Measurements from ENCODE around the gene CCDC197.

Gene CCDC197

DNA sequence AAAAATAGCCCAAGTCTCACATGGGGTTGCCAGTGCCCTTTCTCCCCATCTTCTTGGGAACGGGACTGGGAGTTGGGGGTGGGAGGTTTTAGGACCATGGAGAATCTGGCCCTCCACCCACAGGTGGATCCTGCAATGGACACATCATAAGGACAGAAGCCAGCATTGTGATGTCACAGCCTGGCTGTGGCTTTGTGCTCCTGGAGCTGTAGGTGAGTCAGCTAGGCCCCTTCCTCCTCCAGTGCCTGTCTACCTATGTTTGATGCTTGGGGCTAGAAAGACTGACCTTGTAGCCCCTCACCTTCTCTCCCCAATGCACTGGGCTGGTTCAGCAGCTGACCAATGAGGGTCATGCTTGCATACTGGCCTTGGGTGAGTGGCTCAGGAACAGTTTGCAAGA is at the start of gene CCDC197:
CCDC197 (plus strand) TSS at position 220 of the 400 bp plus-strand sequence. CDS start 831 bp downstream, outside the sequence.
- DNase-seq: no peak

- DNase-seq: no peak
Measured at GRCh38 chr14:93949511-93950075, 47.5 kb upstream of the CCDC197 start.

- DNase-seq: no peak
Measured at GRCh38 chr14:93950948-93951634, 46.0 kb upstream of the CCDC197 start.

DNA sequence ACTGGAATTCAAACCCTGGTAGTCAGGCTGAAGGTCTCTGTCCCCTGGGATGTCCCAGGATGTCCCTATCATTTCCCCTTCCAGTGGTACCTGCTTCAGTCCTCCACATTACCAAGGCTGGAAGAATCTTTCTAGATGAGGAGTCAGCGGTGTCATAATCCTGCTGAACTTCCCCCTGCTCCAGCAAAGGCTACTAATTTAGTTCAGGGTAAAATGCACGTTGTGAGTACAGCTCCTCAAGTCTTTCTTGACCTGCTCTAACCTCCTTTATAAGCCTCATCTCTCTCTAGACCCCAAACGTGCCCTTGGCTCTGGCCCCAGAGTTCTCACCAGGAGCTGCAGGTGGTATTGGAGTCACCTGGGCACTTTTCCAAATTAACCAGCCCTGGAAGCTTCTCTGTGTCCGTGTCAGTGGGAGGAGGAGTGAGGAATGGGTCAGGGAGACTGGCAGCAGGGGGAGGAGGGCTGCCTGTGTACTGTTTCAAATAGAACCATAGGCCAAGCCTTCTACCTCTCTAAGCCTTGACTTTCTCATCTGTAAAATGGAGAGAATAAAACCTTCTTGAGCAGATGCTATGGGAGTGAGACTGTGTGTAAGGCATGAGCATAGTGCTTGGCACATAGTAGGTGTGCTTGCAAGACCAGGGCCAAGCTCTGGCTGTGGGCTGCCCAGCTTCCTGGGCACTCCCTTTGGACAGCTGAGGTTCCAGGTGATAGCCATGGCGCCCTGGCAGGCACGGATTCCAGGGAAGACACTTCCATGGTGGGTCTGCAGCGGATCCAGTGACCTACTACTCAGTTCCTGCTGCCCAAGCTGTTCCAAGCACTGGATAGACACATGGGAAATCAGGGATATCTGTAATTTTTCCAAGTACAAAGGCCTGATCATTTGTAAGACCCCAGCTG is 45.2 kb upstream of the CCDC197 start:
- DNase-seq: no peak

GRCh38 chr14:93952829-93953228 is 44.3 kb upstream of the CCDC197 start:
- DNase-seq: no peak

GRCh38 chr14:93953263-93953662 is 43.8 kb upstream of the CCDC197 start:
- no peak for DNase-seq

GRCh38 chr14:93953739-93954515 is 43.2 kb upstream of the CCDC197 start:
- no peak for DNase-seq

GRCh38 chr14:93954516-93954830 is 42.6 kb upstream of the CCDC197 start:
- no peak for DNase-seq

DNA sequence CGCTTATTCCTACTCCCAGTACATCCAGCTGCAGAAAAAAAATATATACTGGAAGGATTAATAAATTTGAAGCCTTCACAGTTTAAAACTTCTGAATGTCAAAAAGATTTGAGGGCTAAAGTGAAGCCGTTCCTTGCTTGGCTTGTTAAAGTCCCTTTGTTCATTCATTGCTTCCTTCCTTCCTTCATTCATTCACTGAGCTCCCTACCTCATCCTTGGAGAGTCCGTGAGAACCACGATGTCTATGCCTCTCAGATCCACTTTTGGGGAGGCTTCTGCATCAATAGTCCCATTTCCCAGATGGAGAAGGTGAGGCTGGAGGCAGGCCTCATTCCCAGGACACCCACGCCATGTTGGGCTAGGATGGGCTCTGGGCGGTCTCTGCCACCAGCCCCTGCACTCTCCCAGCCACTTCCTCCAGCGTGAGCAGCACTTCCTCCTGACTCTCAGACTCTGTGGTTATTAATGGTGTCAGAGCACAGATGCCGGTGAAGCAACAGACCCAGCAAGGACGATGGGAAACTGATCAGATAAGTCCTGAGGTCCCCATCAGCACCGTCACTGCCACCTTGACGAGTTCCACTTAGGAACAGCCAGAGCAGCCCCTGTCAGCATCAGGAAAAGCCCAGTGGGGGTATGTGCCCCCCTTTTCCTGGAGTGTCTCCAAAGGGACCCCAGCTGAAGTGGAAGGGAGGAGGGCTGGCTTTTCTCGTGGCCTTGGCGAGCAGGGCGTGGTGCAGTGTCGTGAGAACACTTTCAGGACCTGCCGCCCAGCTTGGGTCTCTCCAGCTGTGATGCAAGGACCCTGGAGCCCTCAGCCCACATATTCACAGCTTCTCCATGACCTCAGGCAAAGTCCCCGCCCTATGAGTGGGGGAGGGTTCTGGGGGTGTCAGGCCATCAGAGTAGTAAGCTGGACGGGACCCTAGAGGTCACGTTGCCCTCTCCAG is 41.9 kb upstream of the CCDC197 start:
- DNase-seq: no peak

- no peak for DNase-seq
Measured at GRCh38 chr14:93955850-93956481, 41.1 kb upstream of the CCDC197 start.

DNA sequence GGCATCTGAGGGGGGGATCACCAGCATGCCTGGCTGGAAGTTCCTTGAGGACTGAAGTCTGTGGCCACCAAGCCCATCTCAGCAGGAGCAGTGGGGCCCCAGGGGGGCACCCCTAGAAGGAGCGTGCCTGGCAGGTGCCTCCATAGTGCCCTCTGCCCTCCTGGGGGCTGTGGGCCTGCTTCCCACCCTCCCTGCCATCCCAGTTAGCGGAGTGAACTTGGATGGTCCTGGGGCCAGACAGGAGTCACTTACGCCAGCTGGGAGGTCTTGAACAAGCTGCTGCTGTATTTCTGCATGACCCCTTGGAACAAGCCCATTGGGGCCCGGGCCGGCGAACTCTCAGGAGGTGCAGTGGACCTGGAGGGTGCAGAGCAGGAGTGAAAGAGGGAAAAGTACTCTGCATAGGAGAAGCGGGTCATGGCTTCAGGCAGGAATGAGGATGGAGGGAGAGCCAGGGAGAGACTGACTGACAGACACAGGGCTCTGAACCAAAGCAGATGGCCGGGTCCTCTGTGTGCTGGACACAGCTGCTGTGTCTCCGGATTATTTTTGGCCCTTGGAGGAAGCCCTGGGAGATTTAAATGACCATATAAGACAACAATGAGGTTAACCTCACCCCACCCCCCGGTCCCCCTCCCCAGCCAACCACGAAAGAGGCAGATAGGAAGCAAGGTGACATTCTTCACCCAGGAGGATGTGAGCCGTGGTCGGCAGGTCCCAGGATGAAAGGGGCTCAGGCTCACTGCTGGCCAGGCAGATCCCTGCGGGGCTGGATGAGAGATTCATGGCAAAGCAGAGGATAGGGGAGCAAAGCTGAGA is 40.4 kb upstream of the CCDC197 start:
- DNase-seq: peak; percentile 46

DNA sequence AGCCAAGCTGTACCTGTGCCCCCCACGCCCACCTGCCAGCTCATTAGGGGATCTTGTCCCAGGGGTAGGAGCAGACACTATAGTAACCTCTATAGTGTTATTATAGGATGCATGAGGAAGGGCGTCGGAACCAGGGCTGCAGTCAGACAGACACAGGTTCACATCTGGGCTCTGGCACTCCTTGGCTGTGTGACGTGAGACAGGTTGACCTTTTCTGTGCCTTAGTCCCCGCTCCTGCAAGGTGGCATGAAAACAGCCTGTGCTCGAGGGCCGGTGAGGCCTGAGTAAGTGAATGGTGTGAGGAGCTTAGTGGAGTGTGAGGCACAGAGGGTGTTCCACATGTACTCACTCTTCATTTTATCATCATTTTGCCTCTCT is 39.8 kb upstream of the CCDC197 start:
- DNase-seq: no peak

DNA sequence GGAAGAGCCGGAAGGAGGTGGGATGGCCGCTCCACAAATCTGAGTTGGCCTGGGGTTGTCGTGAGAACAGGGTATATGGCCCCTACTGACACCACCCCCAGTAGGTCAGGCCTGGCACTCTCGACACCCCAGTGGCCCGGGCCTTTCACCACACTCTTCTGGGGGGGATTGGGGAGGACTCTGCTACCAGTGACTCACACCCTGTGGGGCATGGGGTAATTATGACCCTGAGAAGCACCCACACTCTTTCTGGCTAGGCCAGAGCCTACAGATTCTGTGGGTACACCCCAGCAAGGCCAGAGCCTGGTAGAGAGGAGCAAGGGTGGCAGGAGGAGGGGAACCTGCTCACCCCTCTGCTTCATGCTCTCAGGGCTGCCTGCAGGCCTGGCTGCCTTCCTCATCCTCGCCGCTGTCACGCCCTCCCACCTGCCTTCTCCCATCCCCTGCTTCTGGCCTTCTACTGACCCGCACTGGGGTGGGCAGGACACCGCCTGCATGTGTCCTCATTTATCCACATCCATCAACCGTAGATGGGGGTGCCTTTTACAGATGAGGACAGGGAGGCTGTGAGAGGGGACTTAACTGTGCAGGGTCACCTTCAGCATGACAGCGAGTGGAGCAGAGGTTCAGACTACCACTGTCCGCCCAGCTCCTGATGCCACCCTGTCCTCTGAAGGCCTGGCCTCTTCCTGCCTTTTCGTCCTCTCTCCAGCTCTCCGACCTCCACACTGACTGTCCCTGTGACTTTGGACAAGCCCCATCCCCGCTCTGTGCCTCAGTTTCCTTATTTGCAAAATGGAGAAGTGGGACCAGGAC is 39.1 kb upstream of the CCDC197 start:
- DNase-seq: no peak

- no peak for DNase-seq
Measured at GRCh38 chr14:93958567-93959238, 38.4 kb upstream of the CCDC197 start.

GRCh38 chr14:93959239-93960107 is 37.6 kb upstream of the CCDC197 start:
- no peak for DNase-seq

- DNase-seq: no peak
Measured at GRCh38 chr14:93960108-93960475, 37.0 kb upstream of the CCDC197 start.

DNA sequence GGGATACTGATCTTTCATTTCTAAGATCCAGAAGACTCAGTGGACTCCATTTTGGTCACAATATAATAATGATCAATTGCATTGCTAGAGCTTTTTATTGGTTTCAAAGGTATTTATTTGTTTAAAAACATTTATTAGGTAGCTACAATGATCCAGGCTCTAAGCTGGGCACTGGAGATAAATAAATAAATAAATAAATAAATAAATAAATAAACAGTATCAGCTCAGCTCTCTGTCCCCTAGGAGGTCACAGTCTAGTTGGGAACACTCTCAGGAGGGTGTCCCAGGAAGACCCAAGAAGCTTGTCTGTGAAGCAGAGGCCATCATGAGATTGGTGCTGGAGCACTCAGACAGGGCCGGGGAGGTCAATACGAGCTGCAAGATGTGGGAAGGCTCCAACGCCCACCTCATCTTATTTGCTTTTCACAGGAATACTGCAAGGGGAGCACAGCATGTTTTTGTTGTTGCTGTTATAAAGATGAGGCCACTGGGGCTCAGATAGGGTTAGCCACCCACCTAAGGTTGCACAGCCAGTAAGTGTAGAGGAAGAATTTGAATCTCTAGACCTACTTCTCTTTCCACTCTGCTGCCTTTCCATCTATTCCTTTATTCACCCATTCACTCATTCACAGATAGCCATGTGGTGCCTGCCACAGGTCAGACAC is 36.2 kb upstream of the CCDC197 start:
- DNase-seq: no peak

GRCh38 chr14:93961620-93962019 is 35.5 kb upstream of the CCDC197 start:
- no peak for DNase-seq
